ENCODE data around the gene PPP2R2C.

Gene PPP2R2C

DNA sequence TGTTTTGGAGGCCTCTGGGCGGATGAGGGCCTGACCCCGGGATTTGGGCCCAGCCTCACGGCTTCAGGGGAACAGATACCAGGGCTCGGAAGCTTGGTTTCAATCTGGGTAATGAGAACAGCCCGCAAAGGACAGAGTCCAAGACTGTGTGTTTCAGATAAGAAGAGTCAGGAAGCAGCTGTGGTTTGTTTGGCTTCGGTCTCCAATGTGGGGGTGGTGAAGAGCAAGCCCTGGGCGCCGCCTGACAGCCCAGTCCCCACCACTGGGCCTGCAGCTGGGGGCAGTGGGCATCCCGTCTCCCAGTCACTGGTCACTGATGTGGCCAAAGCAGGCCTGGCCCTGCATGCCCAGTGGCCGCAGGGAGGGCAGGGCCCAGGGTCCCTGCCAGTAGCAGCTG lies 193.6 kb downstream of the PPP2R2C start:
- no peak for DNase-seq

DNA sequence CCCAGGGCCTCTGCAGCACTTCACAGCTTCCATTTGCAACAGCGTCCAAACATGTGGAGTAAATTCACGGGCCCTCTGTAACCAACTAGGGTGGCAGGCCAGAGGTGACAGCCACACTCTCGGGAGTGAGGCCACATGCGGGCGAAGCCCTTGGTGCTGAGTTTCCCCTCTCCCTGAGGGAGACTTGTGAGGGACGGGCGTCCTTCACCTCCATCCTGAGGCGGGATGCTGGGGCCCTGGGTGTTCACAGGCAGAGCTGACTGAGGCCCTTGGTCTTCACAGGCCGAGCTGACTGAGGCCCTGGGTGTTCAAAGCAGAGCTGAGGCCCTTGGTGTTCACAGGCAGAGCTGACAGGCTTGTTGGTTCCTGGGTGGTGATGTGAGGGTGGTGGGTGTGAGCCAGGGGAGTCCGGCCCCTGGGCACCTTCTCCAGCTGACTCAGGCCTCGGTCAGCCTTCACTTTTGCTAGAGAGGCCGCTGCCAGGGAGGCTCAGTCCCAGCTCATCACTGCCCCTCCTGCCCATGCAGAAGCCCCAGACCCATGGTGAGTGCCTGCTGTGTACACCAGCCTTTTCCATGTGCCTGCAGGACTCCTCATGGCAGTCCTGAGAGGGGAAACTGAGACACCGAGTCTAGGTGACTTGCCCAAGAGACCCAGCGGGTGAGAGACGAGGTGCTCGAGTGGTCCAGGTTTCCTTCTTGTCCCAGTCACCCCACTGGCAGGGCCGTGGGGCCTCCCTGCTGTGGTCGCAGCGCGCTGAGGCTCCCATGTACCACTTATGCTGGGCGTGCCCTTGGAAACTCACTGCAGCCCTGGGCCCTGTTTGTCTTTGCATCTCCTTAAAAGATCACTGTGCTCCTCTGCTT lies 194.2 kb downstream of the PPP2R2C start:
- no peak for DNase-seq

DNA sequence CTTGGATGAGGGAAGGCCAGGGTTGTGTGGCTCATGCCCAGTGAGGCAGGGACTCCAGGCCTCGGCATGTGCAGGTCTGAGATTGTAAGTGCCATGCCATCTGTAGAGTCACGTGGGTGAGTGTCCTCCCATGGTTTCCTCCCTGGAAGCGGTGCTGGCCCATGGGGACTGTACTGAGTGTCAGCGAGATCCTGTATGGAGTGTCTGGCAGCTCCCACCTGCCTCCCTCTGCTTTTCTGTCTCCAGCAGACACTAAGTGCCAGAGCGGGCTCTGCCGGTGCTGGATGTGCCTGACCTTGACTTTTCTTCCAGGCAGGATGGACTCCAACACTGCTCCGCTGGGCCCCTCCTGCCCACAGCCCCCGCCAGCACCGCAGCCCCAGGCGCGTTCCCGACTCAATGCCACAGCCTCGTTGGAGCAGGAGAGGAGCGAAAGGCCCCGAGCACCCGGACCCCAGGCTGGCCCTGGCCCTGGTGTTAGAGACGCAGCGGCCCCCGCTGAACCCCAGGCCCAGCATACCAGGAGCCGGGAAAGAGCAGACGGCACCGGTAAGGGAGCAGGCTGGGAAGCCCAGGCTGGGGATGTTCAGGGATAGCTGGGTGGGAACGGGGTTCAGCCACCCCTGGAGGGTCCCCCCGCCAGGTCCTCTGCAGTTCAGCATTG lies 195.1 kb downstream of the PPP2R2C start:
- no peak for DNase-seq

DNA sequence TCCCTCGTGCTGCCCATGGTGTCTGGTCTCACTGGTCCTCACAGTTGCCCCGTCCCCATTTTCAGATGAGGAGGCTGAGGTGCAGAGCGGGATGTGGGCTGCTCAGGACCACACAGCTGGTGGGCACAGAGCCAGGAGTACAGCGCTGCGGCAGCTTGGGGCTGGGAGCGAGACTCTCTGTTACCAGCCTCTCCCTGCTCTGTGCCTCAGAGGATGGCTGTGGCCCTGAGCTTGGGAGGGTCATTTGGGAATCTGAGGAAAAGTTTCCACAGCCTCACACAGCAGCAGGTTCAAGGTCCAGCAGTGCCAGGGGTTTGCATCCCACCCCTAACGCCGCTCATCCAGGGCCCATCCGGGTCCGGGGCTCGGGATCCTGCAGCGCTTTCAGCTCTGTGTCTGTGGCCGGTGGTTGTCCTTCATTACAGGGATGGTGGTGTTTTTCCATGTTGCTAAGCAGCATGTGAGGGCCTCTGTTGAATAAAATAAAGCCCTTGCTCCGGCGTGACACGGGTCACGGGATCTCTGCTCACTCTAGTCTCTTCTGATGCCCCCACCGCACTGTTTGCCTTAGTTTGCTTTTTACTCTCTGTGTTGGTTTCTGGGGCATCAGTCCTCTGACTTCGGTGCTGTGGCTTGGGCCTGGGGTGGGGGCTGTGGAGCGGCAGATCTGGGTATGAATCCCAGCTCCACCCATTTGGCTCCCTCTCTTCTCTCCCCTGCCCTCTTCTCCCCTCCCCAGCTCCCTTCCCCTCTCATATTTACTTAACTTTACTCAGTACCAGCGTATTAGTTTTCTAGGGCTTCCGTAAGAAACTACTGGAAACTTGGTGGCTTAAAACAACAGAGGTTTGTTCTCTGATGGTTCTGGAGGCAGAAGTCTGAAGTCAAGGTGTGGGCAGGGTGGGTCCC lies 196.3 kb downstream of the PPP2R2C start:
- no peak for DNase-seq

DNA sequence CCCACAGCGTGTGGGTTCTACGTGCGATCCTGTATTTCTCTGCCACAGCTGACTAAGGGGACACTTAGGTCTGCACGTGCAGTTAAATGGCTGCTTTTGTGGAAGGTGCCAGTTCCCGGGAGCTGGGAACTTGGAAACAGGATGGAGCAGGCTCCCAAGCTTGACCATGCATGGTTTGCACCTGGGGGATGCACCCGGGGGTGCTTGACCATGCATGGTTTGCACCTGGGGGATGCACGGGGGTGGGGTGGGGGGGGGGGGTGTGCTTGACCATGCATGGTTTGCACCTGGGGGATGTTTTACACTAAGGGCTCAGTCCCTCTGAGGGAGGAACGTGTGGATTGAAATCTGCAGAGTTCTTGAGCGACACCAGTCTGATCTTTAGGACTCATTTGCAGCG lies 197.1 kb downstream of the PPP2R2C start:
- no peak for DNase-seq

DNA sequence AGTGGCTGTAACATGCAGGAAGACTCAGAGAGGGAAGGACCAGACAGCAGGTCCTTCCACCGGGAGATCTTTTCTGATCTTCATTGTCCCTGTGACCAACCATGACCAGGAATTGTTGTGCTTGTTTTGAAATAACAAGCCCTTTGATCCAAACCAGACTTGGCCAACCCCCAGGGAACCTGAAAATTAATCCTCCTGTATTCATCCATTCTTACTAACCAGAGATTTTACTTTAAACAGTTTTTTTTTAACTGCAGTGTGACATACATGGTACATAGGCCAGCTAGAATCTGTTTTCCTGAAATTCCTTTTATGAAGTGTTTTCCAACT lies 198.8 kb downstream of the PPP2R2C start:
- no peak for DNase-seq

DNA sequence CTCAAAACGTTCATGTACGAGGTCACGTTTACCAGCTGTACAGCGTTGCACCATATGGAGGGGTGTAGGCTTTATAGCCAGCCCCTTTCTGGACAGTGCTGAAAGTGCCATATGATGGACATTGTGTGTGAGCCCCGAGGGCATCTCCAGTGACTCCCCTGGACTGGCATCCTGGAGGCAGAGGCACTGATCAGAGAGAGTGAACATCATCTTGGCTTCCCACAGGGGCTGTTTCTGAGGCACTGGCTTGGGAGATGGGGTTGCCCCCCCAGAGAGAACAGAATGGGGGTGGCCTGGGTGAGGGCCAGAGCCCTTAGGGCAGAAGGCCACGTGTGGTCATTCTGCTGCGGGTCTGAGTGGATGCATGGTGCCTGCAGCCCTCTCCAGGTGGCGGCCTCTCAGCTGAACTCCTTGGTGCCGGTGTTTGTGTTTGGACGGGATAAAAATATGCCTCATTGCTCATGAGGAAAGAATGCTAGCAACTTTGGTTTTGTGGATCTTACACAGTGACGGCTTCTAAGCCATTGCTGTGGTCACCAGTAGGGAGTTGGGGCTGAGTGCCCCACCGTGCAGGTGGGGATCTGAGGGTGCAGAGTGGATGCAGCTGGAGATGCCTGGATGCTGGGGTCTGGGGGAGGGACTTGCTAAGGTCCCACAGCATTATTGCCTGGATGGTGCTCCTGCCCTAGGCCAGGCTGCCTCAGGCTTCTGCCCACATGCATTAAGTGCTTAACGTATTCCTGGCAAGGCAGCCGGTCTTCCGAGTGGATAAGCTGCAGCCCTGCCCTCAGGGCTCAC lies 199.4 kb downstream of the PPP2R2C start:
- DNase-seq = no peak

DNA sequence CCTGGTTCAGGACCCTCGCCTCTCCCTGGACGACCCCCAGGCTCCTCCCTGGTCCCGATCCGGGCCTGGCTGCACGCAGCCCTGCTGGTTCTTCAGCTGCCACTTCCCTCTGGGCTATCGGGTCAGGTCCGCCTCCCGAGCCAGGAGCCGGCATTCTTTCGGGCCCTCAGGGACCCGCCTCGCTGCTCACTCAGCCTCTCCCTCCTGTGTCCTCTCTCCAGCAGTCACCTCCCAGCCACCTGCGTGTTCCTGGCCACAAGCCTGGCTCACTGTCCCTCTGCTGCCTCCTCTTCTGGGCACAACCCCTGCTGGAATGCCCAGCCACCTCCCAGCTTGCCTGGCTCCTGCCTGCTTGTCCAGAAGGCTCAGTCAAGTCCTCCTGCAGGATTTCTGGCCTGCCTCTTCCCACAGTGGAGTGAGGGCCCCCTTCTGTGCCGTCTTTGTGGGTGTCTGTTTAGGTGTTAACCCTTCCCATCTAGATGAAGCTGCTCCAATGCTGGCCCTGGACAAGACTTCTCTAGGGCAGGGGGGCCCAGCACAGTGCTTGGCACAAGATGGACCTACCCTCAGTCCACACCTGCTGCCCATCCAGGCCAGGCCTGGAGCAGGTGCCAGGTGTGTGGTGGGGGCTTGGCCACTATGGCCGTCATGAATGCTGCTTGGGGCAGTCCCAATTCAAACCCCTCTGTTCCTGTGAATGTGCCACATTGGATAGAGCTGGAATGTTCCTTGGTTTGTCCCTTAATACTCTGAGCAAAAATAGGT lies 200.5 kb downstream of the PPP2R2C start:
- no peak for DNase-seq

DNA sequence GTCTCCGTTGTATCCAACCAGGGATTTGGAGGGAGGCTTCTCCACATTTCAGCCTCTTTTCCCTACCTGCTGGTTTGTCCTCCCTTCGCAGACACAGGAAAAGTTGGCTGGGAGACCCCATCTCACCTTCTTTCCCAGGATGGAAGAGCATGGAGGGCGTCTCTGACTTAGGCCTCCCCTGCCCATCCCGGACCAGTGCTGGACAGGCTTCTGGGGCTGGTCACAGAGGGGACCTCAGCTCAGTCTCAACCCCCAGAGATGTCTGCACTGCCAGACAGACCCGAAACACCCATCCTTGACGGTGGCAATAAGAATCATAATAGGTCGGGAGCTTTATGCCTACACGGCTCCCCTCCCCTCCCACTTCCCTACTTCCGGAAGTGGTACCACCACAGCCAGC lies 201.2 kb downstream of the PPP2R2C start:
- no peak for DNase-seq

DNA sequence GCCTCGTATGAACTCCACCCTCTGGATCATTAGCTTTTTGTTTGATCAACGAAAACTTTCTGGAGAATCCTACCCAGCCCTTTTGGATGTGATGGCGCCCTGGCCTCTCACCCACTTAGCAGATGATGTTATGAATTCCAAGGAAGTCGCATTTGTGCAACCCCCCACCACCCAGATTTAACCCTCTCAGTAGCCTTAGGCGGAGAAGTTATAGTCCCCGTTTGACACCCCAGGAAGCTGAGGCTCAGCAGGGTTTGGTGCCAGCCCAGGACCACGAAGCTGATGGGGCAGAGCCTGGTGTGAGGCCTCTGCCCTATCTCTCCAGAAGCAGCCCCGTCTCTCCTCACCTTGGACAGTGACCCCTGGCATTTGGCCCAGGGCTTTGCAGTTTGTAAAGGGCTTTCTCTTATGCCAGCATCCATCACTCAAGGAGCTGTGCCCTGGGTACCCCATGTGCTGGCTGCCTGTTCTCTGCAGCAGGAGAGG lies 201.7 kb downstream of the PPP2R2C start:
- DNase-seq = no peak

All from NCI-H748 treated with DMSO at 0.1 percent for 48 hours (cell line).